ENCODE data around the gene DEPDC5. TPM values are rescaled to one million over a fixed set of nuclear protein-coding genes. Genes with fewer than 3 reads are reported as not detected.

Gene DEPDC5
- total and polyA plus RNA-seq, 2 experiments from 2014 or later = 6.3 to 7.6 TPM

DNA sequence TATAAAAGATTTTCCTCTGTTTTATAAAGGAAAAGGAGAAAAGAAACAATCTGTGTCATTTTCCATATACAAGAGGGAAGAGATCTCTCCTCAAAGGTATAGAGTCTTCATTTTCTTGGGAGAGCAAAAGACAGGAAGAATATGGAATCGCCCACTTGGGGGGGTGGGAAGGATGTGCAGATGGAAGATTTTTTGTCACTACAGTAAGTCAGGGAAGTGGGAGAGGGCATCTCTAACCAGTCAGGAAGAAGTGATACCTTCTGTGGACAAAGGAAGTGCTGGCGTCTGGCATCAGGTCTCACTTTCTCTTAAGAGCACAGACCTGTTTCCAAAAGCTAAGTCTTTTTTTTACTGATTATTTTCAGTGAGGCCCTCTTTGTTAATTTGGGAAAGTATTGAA is 5.3 kb upstream of the DEPDC5 start:
- Histone ChIP-seq H3K4me3 (peak overlapping the region; percentile 97), H3K27me3 (replicated peaks; ENCODE audit: insufficient read depth) (no peaks in the 10 kb centered on the region), H3K27ac (peak overlapping the region; percentile 77; the same call in 1 of the 2 replicates), H3F3A (ENCODE audit: insufficient read depth) (peaks cover 15% of the 10 kb centered on the region), H3K9me3 (ENCODE audit: low read depth) (no peaks in the 10 kb centered on the region), H3K4me2 (ENCODE audit: unreplicated experiment) (peak overlapping the region; percentile 95), H3K9ac (peak overlapping the region; percentile 97), H2AFZ (no peak overlapping the region), H4K20me1 (ENCODE audit: insufficient read depth) (no peaks in the 10 kb centered on the region), H3K36me3 (ENCODE audit: low read depth) (peaks cover 5% of the 10 kb centered on the region; the same call in 1 of the 2 replicates), H3K79me2 (ENCODE audit: insufficient read depth) (peaks cover 64% of the 10 kb centered on the region), H3K9me2 (ENCODE audit: insufficient read depth) (no peaks in the 10 kb centered on the region), H3K4me1 (ENCODE audit: insufficient read depth) (peaks cover 33% of the 10 kb centered on the region)
- DNase-seq = peak; percentile 38
- TF ChIP-seq EZH2phosphoT487 (IDR thresholded peaks at IDR 0.05; ENCODE audit: insufficient read depth, low read depth) (no peak), EZH2 (IDR thresholded peaks at IDR 0.05; ENCODE audit: insufficient read depth, poor library complexity, severe bottlenecking) (no peak)
- WGBS, 2 experiments (ENCODE audit: low coverage in 1 of 2, low lambda C conversion rate in 2 of 2, missing lambda C conversion rate in 2 of 2) = 3 to 7% methylated on average over 2 of the region's 2 CpGs
- in situ Hi-C loops (cut with MboI) = no loop called here

GRCh38 chr22:31749636-31750364 is 4.0 kb upstream of the DEPDC5 start, which contains the start of gene PRR14L:
PRR14L (minus strand) TSS chr22:31750132; CDS start chr22:31738860, 11,272 bp downstream.
- Histone ChIP-seq H3K79me2 (ENCODE audit: insufficient read depth) (peaks cover 61% of the 10 kb centered on the region), H3K4me1 (ENCODE audit: insufficient read depth) (peaks cover 38% of the 10 kb centered on the region), H3K4me3 (peak within 1 kb of the TSS; percentile 97), H3K9ac (peak within 1 kb of the TSS; percentile 97), H3K9me3 (ENCODE audit: low read depth) (no peaks in the 10 kb centered on the region), H2AFZ (peak within 1 kb of the TSS; percentile 96), H3K36me3 (ENCODE audit: low read depth) (peaks cover 5% of the 10 kb centered on the region; the same call in 1 of the 2 replicates), H3K27me3 (replicated peaks; ENCODE audit: insufficient read depth) (no peaks in the 10 kb centered on the region), H3K4me2 (ENCODE audit: unreplicated experiment) (peak within 1 kb of the TSS; percentile 95), H3F3A (ENCODE audit: insufficient read depth) (peaks cover 21% of the 10 kb centered on the region), H4K20me1 (ENCODE audit: insufficient read depth) (no peaks in the 10 kb centered on the region), H3K27ac (peak within 1 kb of the TSS; percentile 77), H3K9me2 (ENCODE audit: insufficient read depth) (no peaks in the 10 kb centered on the region)
- WGBS, 2 experiments (ENCODE audit: low coverage in 1 of 2, low lambda C conversion rate in 2 of 2, missing lambda C conversion rate in 2 of 2) = 1 to 2% methylated on average over 46 to 51 of the region's 62 CpGs
- TF ChIP-seq EZH2phosphoT487 (IDR thresholded peaks at IDR 0.05; ENCODE audit: insufficient read depth, low read depth) (no peak), EZH2 (IDR thresholded peaks at IDR 0.05; ENCODE audit: insufficient read depth, poor library complexity, severe bottlenecking) (no peak)
- peak; percentile 97 for DNase-seq
- in situ Hi-C loops (cut with MboI) = no loop called here

GRCh38 chr22:31750365-31751284 is 3.2 kb upstream of the DEPDC5 start:
- Histone ChIP-seq H3K36me3 (ENCODE audit: low read depth) (peaks cover 5% of the 10 kb centered on the region; the same call in 1 of the 2 replicates), H3K4me2 (ENCODE audit: unreplicated experiment) (peak overlapping the region; percentile 77), H3K4me3 (peak overlapping the region; percentile 97), H3K9ac (peak overlapping the region; percentile 97), H4K20me1 (ENCODE audit: insufficient read depth) (no peaks in the 10 kb centered on the region), H3K4me1 (ENCODE audit: insufficient read depth) (peaks cover 34% of the 10 kb centered on the region), H3K9me3 (ENCODE audit: low read depth) (no peaks in the 10 kb centered on the region), H3K27me3 (replicated peaks; ENCODE audit: insufficient read depth) (no peaks in the 10 kb centered on the region), H2AFZ (peak overlapping the region; percentile 96), H3F3A (ENCODE audit: insufficient read depth) (peaks cover 21% of the 10 kb centered on the region), H3K9me2 (ENCODE audit: insufficient read depth) (no peaks in the 10 kb centered on the region), H3K27ac (peak overlapping the region; percentile 36; the same call in 1 of the 2 replicates), H3K79me2 (ENCODE audit: insufficient read depth) (peaks cover 54% of the 10 kb centered on the region)
- no peak for DNase-seq
- no peak for TF ChIP-seq EZH2 (IDR thresholded peaks at IDR 0.05; ENCODE audit: insufficient read depth, poor library complexity, severe bottlenecking)
- TF ChIP-seq EZH2phosphoT487 (IDR thresholded peaks at IDR 0.05; ENCODE audit: insufficient read depth, low read depth) = no peak
- 59 to 63% methylated on average over 16 of the region's 16 CpGs for WGBS, 2 experiments (ENCODE audit: low coverage in 1 of 2, low lambda C conversion rate in 2 of 2, missing lambda C conversion rate in 2 of 2)
- in situ Hi-C loops (cut with MboI) = no loop called here

Data from GM23248 (cell line).